Activated T-helper 1 cell treated with anti-CD3 and anti-CD28 coated beads, Interleukin-12 subunit alpha, Interleukin-12 subunit beta, Interleukin-2, Interleukin-4 antibody, amounts not matched to agents 30 ng/mL and 10 ng/mL and 1 ng/mL, durations not matched to agents 14 hours and 24 hours and 36 hours (primary cell): Measurements from ENCODE around the gene OR4C15. TPM values are rescaled to one million over a fixed set of nuclear protein-coding genes. Genes with fewer than 3 reads are reported as not detected.

Experiments used
- DNase-seq: peaks from one replicate; pipeline ENCODE4 v3.0.0; 2021; ENCODE audit warnings: low spot score
- H3K27ac Mint-ChIP-seq: one replicate; pipeline ENCODE4 v1.8.0; 2021; ENCODE audit warnings: mild to moderate bottlenecking, mixed read lengths
- H3K27me3 Mint-ChIP-seq: one replicate; pipeline ENCODE4 v1.8.0; 2022; ENCODE audit warnings: mild to moderate bottlenecking, moderate library complexity, mixed read lengths; ENCODE audit not compliant: insufficient read depth
- H3K36me3 Mint-ChIP-seq: one replicate; pipeline ENCODE4 v1.8.0; 2021; ENCODE audit warnings: low read depth, mixed read lengths
- H3K4me1 Mint-ChIP-seq: one replicate; pipeline ENCODE4 v1.8.0; 2021; ENCODE audit warnings: low read depth, mixed read lengths
- H3K4me3 Mint-ChIP-seq: one replicate; pipeline ENCODE4 v1.8.0; 2021; ENCODE audit warnings: mild to moderate bottlenecking, moderate library complexity, mixed read lengths
- H3K9me3 Mint-ChIP-seq: one replicate; pipeline ENCODE4 v1.8.0; 2021; ENCODE audit warnings: mixed read lengths
- intact Hi-C: fragments of 100-400 bp; cut with micrococcal nuclease; formaldehyde crosslinking; loops from one replicate; pipeline ENCODE4 v1.15.1; 2024
- total RNA-seq: library from RNA; stranded (reverse); gene quantifications from 2 replicates; pipeline ENCODE4 v1.2.3, GENCODE V29; 2022

Gene OR4C15
- total RNA-seq = not detected in 2 replicates

DNA sequence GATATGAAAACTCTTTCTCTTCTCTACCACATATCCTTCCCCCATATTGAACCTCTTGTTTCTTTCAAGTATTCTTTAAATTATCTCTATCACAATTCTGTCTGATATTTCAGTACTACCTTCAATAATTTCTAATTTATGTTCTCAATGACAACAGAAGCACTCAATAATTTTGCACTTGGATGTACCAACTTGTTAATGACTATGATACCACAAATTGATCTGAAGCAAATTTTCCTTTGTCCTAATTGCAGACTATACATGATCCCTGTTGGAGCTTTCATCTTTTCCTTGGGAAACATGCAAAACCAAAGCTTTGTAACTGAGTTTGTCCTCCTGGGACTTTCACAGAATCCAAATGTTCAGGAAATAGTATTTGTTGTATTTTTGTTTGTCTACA is at the start of gene OR4C15:
TSS of gene OR4C15 (plus strand) at position 301 of the 400 bp plus-strand sequence. CDS start at position 301, 0 bp downstream.
- no peak for DNase-seq
- no peaks in the 10 kb centered on the region for H3K4me1 Mint-ChIP-seq
- no peaks in the 10 kb centered on the region for H3K36me3 Mint-ChIP-seq
- peaks cover 41% of the 10 kb centered on the region for H3K9me3 Mint-ChIP-seq
- intact Hi-C loops = no loop called here
- no peak within 1 kb of the TSS for H3K4me3 Mint-ChIP-seq
- no peak within 1 kb of the TSS for H3K27ac Mint-ChIP-seq
- no peaks in the 10 kb centered on the region for H3K27me3 Mint-ChIP-seq

DNA sequence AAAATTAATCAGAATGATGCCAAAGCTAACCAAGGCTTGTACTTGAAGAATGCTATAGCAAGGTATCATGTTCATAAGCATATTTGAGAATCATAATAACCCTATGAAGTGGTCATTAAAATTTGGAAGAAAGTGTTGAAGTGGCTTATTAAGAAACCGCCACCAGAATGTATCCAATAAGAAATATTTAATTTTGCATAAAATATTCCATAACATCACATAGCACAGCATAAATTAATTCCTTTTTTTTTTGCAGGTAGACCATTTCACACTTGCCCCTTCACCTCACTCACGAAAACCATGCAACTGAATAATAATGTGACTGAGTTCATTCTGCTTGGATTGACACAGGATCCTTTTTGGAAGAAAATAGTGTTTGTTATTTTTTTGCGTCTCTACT is 17.6 kb downstream of the OR4C15 start, which contains the start of gene OR4C16:
TSS of gene OR4C16 (plus strand) at position 301 of the 400 bp plus-strand sequence. CDS start at position 301, 0 bp downstream.
- no peak for DNase-seq
- Mint-ChIP-seq H3K36me3 (no peaks in the 10 kb centered on the region), H3K4me3 (no peak within 1 kb of the TSS), H3K9me3 (peaks cover 26% of the 10 kb centered on the region), H3K4me1 (no peaks in the 10 kb centered on the region), H3K27ac (no peak within 1 kb of the TSS), H3K27me3 (no peaks in the 10 kb centered on the region)
- intact Hi-C loops = no loop called here

DNA sequence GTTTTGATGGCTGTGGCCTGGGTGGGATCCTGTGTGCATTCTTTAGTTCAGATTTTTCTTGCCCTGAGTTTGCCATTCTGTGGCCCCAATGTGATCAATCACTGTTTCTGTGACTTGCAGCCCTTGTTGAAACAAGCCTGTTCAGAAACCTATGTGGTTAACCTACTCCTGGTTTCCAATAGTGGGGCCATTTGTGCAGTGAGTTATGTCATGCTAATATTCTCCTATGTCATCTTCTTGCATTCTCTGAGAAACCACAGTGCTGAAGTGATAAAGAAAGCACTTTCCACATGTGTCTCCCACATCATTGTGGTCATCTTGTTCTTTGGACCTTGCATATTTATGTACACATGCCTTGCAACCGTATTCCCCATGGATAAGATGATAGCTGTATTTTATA is 18.3 kb downstream of the OR4C15 start:
- no peaks in the 10 kb centered on the region for H3K36me3 Mint-ChIP-seq
- H3K4me3 Mint-ChIP-seq = no peak overlapping the region
- H3K27ac Mint-ChIP-seq = no peak overlapping the region
- H3K4me1 Mint-ChIP-seq = no peaks in the 10 kb centered on the region
- intact Hi-C loops = no loop called here
- H3K27me3 Mint-ChIP-seq = no peaks in the 10 kb centered on the region
- H3K9me3 Mint-ChIP-seq = peaks cover 26% of the 10 kb centered on the region
- DNase-seq = no peak

Other genes starting within 250 kb of the OR4C15 start
- gene OR4A16, start 211.3 kb upstream of the OR4C15 start, total RNA-seq = not detected in 2 replicates
- not detected in 2 replicates for gene OR4A15, start 186.5 kb upstream of the OR4C15 start, total RNA-seq
- not detected in 2 replicates for gene OR4C16, start 17.7 kb downstream of the OR4C15 start, total RNA-seq
- gene OR4C11, start 53.2 kb downstream of the OR4C15 start, total RNA-seq = not detected in 2 replicates
- not detected in 2 replicates for gene OR4P4, start 80.6 kb downstream of the OR4C15 start, total RNA-seq
- gene OR4S2, start 93.9 kb downstream of the OR4C15 start, total RNA-seq = not detected in 2 replicates
- not detected in 2 replicates for gene OR4C6, start 107.7 kb downstream of the OR4C15 start, total RNA-seq
- not detected in 2 replicates for gene OR5D13, start 219.0 kb downstream of the OR4C15 start, total RNA-seq
- not detected in 2 replicates for gene OR5D14, start 241.1 kb downstream of the OR4C15 start, total RNA-seq